Breast epithelium (tissue), 4 donors: ENCODE data around the gene ZNF266. TPM values are rescaled to one million over a fixed set of nuclear protein-coding genes. Genes with fewer than 3 reads are reported as not detected.

Experiments used
- DNase-seq, 2 donors: peaks; one replicate each; pipeline ENCODE4 v3.0.0-alpha.2; 2019; ENCODE audit warnings: low spot score in 2 of 2
- H3K27ac ChIP-seq, 2 donors: fragments of 200-600 bp; sonication (generic) in 1 of 2; one replicate each; pipeline ENCODE4 v1.5.1; 2016 to 2019; ENCODE audit warnings: mild to moderate bottlenecking in 1 of 2
- H3K27me3 ChIP-seq, 2 donors: fragments of 200-600 bp; sonication (generic) in 1 of 2; one replicate each; pipeline versions ENCODE4 v1.5.1 to v1.6.0; 2017 to 2019; ENCODE audit warnings: control low read depth in 1 of 2, mild to moderate bottlenecking in 1 of 2
- H3K36me3 ChIP-seq: fragments of 200-600 bp; one replicate; pipeline ENCODE4 v1.5.1; 2019
- H3K4me1 ChIP-seq, 2 donors: fragments of 200-600 bp; sonication (generic); one replicate each; pipeline ENCODE4 v1.5.1; 2016 to 2019; ENCODE audit warnings: control low read depth in 1 of 2
- H3K4me3 ChIP-seq, 3 donors: fragments of 200-600 bp; sonication (generic); 1 replicate in 2 of 3; 2 replicates in 1 of 3; pipeline ENCODE4 v1.5.1; 2016 to 2019; ENCODE audit warnings: mild to moderate bottlenecking in 3 of 3, moderate library complexity in 2 of 3
- H3K9me3 ChIP-seq, 2 donors: fragments of 200-600 bp; sonication (generic) in 1 of 2; one replicate each; pipeline ENCODE4 v1.5.1; 2016 to 2019; ENCODE audit warnings: control low read depth in 1 of 2
- CTCF ChIP-seq, 3 donors: fragments of 450-650 bp; IDR thresholded peaks; one replicate each; pipeline ENCODE4 v1.5.1; 2016 to 2017; ENCODE audit warnings: antibody characterized with exemption in 3 of 3, mild to moderate bottlenecking in 3 of 3, moderate library complexity in 3 of 3
- POLR2A ChIP-seq: fragments of 450-650 bp; IDR thresholded peaks from one replicate; pipeline ENCODE4 v1.6.1; 2016; ENCODE audit warnings: antibody characterized with exemption, mild to moderate bottlenecking, moderate library complexity
- POLR2AphosphoS5 ChIP-seq, 3 donors: sonication (generic); formaldehyde crosslinking; IDR thresholded peaks; one replicate each; pipeline ENCODE4 v1.6.1; 2017; ENCODE audit warnings: antibody characterized with exemption in 3 of 3
- intact Hi-C: fragments of 100-400 bp; cut with DNase I; formaldehyde crosslinking; loops from one replicate; pipeline ENCODE4 v1.15.1; 2023; ENCODE audit warnings: low total_unique reads
- total RNA-seq, 3 donors: library from RNA; depleted of rRNA; stranded (reverse); fragments of >200 nt; gene quantifications; one replicate each; pipeline ENCODE4 v1.1.0, GENCODE V29; 2016

ZNF266 gene
- total RNA-seq, 3 donors from 2014 or later, result 20.5 to 45.8 (median 44.2) TPM

- Histone ChIP-seq H3K9me3 (peaks cover 49 to 94% of the 10 kb centered on the region in 2 donors), H3K4me1 (no peaks in the 10 kb centered on the region), H3K27me3 (no peaks in the 10 kb centered on the region), H3K27ac (no peak overlapping the region), H3K4me3 (no peak overlapping the region), H3K36me3 (no peaks in the 10 kb centered on the region)
- no peak for DNase-seq
- intact Hi-C loops, result no loop called here
- TF ChIP-seq POLR2AphosphoS5 (IDR thresholded peaks at IDR 0.05) (no peak), POLR2A (no peak), CTCF (IDR thresholded peaks at IDR 0.05) (no peak)
Measured at GRCh38 chr19:9456018-9456689, 20.8 kb upstream of the ZNF266 start.

GRCh38 chr19:9453953-9454352 is 18.6 kb upstream of the ZNF266 start:
- Histone ChIP-seq H3K36me3 (no peaks in the 10 kb centered on the region), H3K9me3 (peaks cover 62 to 97% of the 10 kb centered on the region in 2 donors), H3K4me3 (no peak overlapping the region), H3K27ac (no peak overlapping the region), H3K4me1 (no peaks in the 10 kb centered on the region), H3K27me3 (no peaks in the 10 kb centered on the region)
- intact Hi-C loops, result no loop called here
- no peak for DNase-seq
- TF ChIP-seq POLR2AphosphoS5 (IDR thresholded peaks at IDR 0.05) (no peak), CTCF (IDR thresholded peaks at IDR 0.05) (no peak), POLR2A (no peak)

- no peaks in the 10 kb centered on the region for H3K27me3 ChIP-seq
- TF ChIP-seq POLR2A, result no peak
- TF ChIP-seq CTCF (IDR thresholded peaks at IDR 0.05), result no peak
- TF ChIP-seq POLR2AphosphoS5 (IDR thresholded peaks at IDR 0.05), result no peak
- no peaks in the 10 kb centered on the region for H3K4me1 ChIP-seq
- H3K36me3 ChIP-seq, result no peaks in the 10 kb centered on the region
- no peak for DNase-seq
- H3K27ac ChIP-seq, result no peak overlapping the region
- intact Hi-C loops, result no loop called here
- no peak overlapping the region for H3K4me3 ChIP-seq
- peaks cover 40 to 60% of the 10 kb centered on the region in 2 donors for H3K9me3 ChIP-seq
Measured at GRCh38 chr19:9445037-9445436, 9.7 kb upstream of the ZNF266 start.

GRCh38 chr19:9436358-9436757 is 985 bp upstream of the ZNF266 start:
- Histone ChIP-seq H3K27me3 (no peaks in the 10 kb centered on the region), H3K4me3 (peak overlapping the region in 1 of 3 donors; percentile 94), H3K9me3 (no peaks in the 10 kb centered on the region), H3K36me3 (no peaks in the 10 kb centered on the region), H3K27ac (no peak overlapping the region), H3K4me1 (no peaks in the 10 kb centered on the region)
- no peak for DNase-seq
- intact Hi-C loops, result no loop called here
- no peak for TF ChIP-seq POLR2A
- no peak for TF ChIP-seq CTCF (IDR thresholded peaks at IDR 0.05)
- no peak for TF ChIP-seq POLR2AphosphoS5 (IDR thresholded peaks at IDR 0.05)

- Histone ChIP-seq H3K27me3 (no peaks in the 10 kb centered on the region), H3K36me3 (peaks cover 4% of the 10 kb centered on the region), H3K4me1 (no peaks in the 10 kb centered on the region), H3K27ac (no peak overlapping the region), H3K4me3 (no peak overlapping the region), H3K9me3 (peaks cover 27 to 32% of the 10 kb centered on the region in 2 donors)
- TF ChIP-seq CTCF (IDR thresholded peaks at IDR 0.05), result no peak
- TF ChIP-seq POLR2AphosphoS5 (IDR thresholded peaks at IDR 0.05), result no peak
- no peak for TF ChIP-seq POLR2A
- intact Hi-C loops, result no loop called here
- DNase-seq, result no peak
Measured at GRCh38 chr19:9431475-9431874, 3.9 kb downstream of the ZNF266 start.
